HG02885 (cell line): Measurements from ENCODE around the gene FGF21.
"Not testable (repeated sequence)": the region's sequence is repeated elsewhere in the genome, so short reads cannot be mapped to it uniquely, and the experiment has no call there.

Source experiments
- ATAC-seq: cut with Tn5 transposase; IDR thresholded peaks from one replicate; pipeline ENCODE4 v1.9.1; 2021; ENCODE audit warnings: mild to moderate bottlenecking; ENCODE audit not compliant: unreplicated experiment, poor library complexity

Gene FGF21

GRCh38 chr19:48755084-48755641 is at the start of gene FGF21:
Gene FGF21 (plus strand): TSS chr19:48755524. CDS start chr19:48756237, 713 bp downstream.
- no peak for ATAC-seq

- no peak for ATAC-seq
Observed at GRCh38 chr19:48708471-48708870, 46.9 kb upstream of the FGF21 start.

GRCh38 chr19:48711106-48711662 is 44.1 kb upstream of the FGF21 start:
- ATAC-seq = no peak

- ATAC-seq = no peak
Observed at GRCh38 chr19:48713041-48713863, 42.1 kb upstream of the FGF21 start.

- ATAC-seq = peak; percentile 89
Observed at GRCh38 chr19:48713864-48714755, 41.2 kb upstream of the FGF21 start.

GRCh38 chr19:48714759-48715675 is 40.3 kb upstream of the FGF21 start:
- ATAC-seq = no peak

GRCh38 chr19:48715681-48716171 is 39.6 kb upstream of the FGF21 start:
- ATAC-seq = no peak

GRCh38 chr19:48716562-48717291 is 38.6 kb upstream of the FGF21 start:
- no peak for ATAC-seq

GRCh38 chr19:48718106-48718505 is 37.2 kb upstream of the FGF21 start:
- not testable (repeated sequence) for ATAC-seq

- no peak for ATAC-seq
Observed at GRCh38 chr19:48718711-48719231, 36.6 kb upstream of the FGF21 start.

- no peak for ATAC-seq
Observed at GRCh38 chr19:48719263-48720171, 35.8 kb upstream of the FGF21 start, which contains the start of gene MAMSTR. Gene MAMSTR (minus strand): TSS chr19:48719725. CDS start chr19:48719031, 694 bp downstream.

GRCh38 chr19:48720251-48720612 is 35.1 kb upstream of the FGF21 start:
- ATAC-seq = no peak

- ATAC-seq = peak; percentile 84
Observed at GRCh38 chr19:48720613-48721296, 34.6 kb upstream of the FGF21 start.

- no peak for ATAC-seq
Observed at GRCh38 chr19:48722196-48722708, 33.1 kb upstream of the FGF21 start.

GRCh38 chr19:48724796-48725753 is 30.2 kb upstream of the FGF21 start:
- ATAC-seq = no peak

GRCh38 chr19:48726556-48726955 is 28.8 kb upstream of the FGF21 start:
- ATAC-seq = no peak
